Brain microvascular endothelial cell (primary cell): Measurements from ENCODE around the gene NRDC.

ENCODE experiments used
- DNase-seq: peaks from one replicate; pipeline ENCODE4 v3.0.0-alpha.2; 2020
- H3K27ac ChIP-seq: fragments of 250-450 bp; sonication (Bioruptor Pico); 2 replicates; pipeline ENCODE4 v1.5.1; 2020; ENCODE audit warnings: mild to moderate bottlenecking, moderate library complexity
- H3K27me3 ChIP-seq: fragments of 250-450 bp; sonication (Bioruptor Pico); replicated peaks from 2 replicates; pipeline ENCODE4 v1.5.1; 2020; ENCODE audit warnings: mild to moderate bottlenecking
- H3K36me3 ChIP-seq: fragments of 250-450 bp; sonication (Bioruptor Pico); replicated peaks from 2 replicates; pipeline ENCODE4 v1.5.1; 2020; ENCODE audit warnings: mild to moderate bottlenecking
- H3K4me3 ChIP-seq: 2 replicates; pipeline ENCODE4 v1.5.1; 2011; ENCODE audit warnings: low read depth, mild to moderate bottlenecking, control low read depth, low read length, moderate library complexity
- in situ Hi-C: cut with HindIII; loops from 2 replicates; pipeline ENCODE4 v1.10.0; 2017; ENCODE audit warnings: low sequenced_read_pairs, low pct_ligation_motif_present
- TF ChIP-seq, protein P1 (sequence below): IDR thresholded peaks from 2 replicates; pipeline ENCODE4 v1.5.1; 2011; ENCODE audit warnings: low read depth, mild to moderate bottlenecking, moderate library complexity, low read length, control low read depth, inconsistent platforms; ENCODE audit errors: missing control alignments

NRDC gene

DNA sequence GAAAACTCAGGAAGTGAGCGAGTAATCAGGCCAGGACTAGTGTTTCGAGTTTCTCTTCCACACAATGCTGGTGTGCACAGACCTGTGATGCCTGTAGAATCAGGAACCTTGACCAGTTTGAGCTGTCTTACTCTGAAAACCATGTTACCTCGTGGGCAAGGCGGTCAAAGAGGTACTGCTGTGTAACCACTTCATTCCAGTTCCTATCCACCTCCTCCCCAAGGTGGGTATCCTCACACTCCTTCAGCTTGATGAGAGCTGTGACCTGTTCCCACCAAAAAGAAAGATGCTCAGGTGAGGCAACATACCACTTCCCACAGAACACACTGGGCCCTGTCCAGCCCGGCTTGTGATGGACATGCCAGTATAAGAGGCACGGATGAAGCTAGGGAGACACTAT lies 88.1 kb downstream of the NRDC start:
- TF ChIP-seq, protein P1, sequence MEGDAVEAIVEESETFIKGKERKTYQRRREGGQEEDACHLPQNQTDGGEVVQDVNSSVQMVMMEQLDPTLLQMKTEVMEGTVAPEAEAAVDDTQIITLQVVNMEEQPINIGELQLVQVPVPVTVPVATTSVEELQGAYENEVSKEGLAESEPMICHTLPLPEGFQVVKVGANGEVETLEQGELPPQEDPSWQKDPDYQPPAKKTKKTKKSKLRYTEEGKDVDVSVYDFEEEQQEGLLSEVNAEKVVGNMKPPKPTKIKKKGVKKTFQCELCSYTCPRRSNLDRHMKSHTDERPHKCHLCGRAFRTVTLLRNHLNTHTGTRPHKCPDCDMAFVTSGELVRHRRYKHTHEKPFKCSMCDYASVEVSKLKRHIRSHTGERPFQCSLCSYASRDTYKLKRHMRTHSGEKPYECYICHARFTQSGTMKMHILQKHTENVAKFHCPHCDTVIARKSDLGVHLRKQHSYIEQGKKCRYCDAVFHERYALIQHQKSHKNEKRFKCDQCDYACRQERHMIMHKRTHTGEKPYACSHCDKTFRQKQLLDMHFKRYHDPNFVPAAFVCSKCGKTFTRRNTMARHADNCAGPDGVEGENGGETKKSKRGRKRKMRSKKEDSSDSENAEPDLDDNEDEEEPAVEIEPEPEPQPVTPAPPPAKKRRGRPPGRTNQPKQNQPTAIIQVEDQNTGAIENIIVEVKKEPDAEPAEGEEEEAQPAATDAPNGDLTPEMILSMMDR, result no peak
- Histone ChIP-seq H3K27ac (no peak overlapping the region), H3K36me3 (peaks cover 77% of the 10 kb centered on the region), H3K4me3 (no peak overlapping the region), H3K27me3 (no peaks in the 10 kb centered on the region)
- DNase-seq, result no peak
- in situ Hi-C loops, result no loop called here

DNA sequence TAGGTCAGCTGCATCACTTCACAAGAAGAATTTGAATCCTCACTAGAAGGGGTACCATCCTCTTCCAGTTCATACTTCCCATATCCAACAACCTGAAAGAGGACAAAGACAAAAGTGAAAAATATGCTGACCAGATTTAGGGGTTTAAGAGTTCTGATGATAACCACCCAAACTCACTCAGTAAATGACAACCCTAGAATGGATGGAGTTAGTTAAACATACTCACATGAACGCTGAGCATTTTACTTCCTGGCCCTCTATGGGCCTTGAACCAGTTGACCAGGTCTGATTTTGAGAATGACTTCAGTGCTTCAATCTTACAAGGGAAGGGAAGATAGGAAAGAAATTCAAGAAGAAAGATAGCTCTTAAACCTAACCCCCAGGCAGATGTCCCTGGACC lies 89.2 kb downstream of the NRDC start:
- H3K36me3 ChIP-seq, result peaks cover 84% of the 10 kb centered on the region
- no peak overlapping the region for H3K4me3 ChIP-seq
- in situ Hi-C loops, result no loop called here
- no peak for DNase-seq
- no peaks in the 10 kb centered on the region for H3K27me3 ChIP-seq
- H3K27ac ChIP-seq, result no peak overlapping the region
- TF ChIP-seq, protein P1, result no peak

DNA sequence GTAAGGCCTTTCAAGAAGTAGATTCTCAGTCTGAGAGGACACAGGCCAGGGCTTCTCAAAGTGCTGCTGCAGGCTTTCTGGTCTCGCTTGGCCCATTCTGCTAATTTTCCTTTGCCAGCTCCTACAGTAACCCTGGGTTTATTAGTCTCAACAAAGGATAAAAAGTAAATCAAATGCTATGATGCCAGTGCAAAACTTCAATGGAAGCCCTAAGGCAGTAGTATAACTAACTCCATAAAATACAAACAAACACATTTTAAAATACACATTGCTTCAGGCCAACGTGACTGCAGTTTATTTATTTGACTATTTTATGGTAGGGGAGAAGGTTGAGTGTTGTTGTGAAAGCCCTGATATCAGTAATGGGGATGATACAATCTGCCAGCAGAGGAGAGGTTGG lies 89.6 kb downstream of the NRDC start:
- TF ChIP-seq, protein P1, result no peak
- in situ Hi-C loops, result no loop called here
- H3K4me3 ChIP-seq, result no peak overlapping the region
- H3K36me3 ChIP-seq, result peaks cover 84% of the 10 kb centered on the region
- DNase-seq, result no peak
- no peak overlapping the region for H3K27ac ChIP-seq
- H3K27me3 ChIP-seq, result no peaks in the 10 kb centered on the region

DNA sequence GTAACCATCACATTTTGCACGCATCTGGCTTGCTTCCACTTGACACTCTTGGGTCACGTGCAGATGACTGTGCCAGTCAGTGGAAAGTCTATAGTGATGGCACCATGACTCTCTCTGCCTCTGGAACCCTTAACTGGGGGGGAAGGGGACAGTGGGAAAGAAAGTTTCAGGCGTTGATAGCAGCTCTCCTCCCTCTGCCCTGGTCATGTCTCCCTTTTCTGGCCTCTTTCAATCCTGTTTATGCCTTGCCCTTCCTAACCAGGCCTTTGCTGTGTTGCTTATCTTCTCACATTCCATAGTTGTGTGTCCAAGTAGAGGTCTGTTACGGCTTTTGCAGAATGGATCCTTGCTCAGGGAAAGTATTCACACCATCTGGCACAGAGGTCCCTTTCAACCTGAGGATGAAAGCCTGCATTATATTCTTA lies 93.5 kb downstream of the NRDC start:
- peak; percentile 33 for DNase-seq
- TF ChIP-seq, protein P1, result no peak
- Histone ChIP-seq H3K4me3 (no peak overlapping the region), H3K27ac (peak overlapping the region; percentile 18), H3K36me3 (peaks cover 71% of the 10 kb centered on the region), H3K27me3 (no peaks in the 10 kb centered on the region)
- in situ Hi-C loops, result no loop called here

DNA sequence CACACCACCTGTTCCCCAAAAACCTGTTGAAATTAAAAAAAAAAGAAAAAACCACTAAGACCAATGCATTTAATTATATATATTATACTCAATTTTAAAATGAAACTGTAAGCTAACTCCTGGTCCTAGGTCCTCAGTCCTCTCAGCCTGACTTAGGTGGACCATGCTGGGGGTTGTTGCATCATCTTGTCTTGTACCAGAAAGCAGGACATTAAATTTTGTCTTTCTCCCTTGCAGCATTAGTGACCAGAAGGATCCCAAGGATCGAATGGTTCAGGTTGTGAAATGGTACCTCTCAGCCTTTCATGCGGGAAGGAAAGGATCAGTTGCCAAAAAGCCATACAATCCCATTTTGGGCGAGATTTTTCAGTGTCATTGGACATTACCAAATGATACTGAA lies 97.6 kb downstream of the NRDC start:
- no peaks in the 10 kb centered on the region for H3K27me3 ChIP-seq
- TF ChIP-seq, protein P1, result no peak
- no peak for DNase-seq
- in situ Hi-C loops, result no loop called here
- no peak overlapping the region for H3K27ac ChIP-seq
- no peak overlapping the region for H3K4me3 ChIP-seq
- peaks cover 34% of the 10 kb centered on the region for H3K36me3 ChIP-seq

DNA sequence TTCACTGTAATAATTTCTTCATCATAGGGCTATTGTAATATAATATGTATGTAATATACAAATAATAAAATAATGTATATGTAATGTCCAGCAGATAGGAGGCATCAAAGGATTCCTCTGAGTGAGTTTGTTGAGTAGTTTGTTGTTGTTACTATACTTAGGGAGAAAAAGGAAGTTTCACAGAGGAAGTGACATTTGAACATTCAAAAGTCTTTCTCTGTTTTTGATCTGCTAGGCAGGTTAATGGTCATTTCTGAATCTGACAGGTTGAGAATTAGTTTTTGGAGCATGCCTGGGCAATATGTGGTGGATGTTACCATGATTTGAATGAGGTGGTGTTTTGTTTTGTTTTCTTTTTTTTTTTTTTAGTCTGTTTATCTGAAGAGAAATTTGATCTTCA lies 102.1 kb downstream of the NRDC start:
- no peaks in the 10 kb centered on the region for H3K27me3 ChIP-seq
- TF ChIP-seq, protein P1, result no peak
- no peak overlapping the region for H3K4me3 ChIP-seq
- in situ Hi-C loops, result no loop called here
- DNase-seq, result no peak
- no peak overlapping the region for H3K27ac ChIP-seq
- H3K36me3 ChIP-seq, result peaks cover 31% of the 10 kb centered on the region
